OCI-LY1 (cell line): ENCODE results near the gene E2F1.

Source experiments
- EZH2 ChIP-seq: fragments of 200-600 bp; sonication (generic), shearing (Covaris generic); IDR thresholded peaks from 2 replicates; pipeline ENCODE4 v1.8.0; 2017; ENCODE audit warnings: borderline replicate concordance, mixed run types, mild to moderate bottlenecking, antibody characterized with exemption, low read length, moderate library complexity, mixed read lengths
- TF ChIP-seq, protein P1 (sequence below): fragments of 200-600 bp; sonication (generic), shearing (Covaris generic); IDR thresholded peaks from 2 replicates; pipeline ENCODE4 v1.5.1; 2017; ENCODE audit warnings: mild to moderate bottlenecking, antibody characterized with exemption, low read length, moderate library complexity, mixed read lengths

DNA sequence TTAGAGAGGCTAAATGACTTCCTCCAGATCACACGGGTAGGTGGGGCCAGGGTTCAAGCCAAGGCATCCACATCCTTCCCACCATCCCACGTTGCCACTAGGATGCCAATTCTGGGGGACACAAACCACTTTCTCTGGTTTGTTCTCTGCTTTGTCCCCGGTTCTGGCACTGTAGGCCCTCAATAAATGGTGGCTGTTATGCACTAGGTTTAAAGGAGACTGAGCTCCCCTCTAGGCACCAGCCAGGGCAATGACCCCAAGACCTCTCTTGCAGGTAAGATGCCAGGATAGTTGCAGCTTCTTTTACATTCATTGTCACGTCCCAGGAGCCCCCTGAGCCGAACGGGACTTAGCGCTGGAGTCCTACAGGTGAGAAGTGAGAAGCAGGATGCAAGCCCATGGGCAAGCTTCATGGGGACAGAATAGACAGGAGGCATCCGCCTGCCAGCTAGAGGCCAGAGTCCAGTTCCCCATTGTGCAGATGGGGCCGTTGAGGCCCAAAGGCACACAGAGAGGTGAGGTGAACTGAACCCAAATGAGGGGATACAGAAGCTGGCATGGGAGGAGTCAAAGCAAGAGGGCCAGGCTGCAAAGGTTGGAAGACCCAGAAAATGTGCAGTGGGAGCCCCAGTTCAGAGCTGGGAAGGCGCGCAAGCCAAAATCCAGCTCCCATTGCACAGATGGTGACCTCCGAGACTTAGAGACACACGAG is 33.2 kb upstream of the E2F1 start:
- no peak for TF ChIP-seq EZH2
- TF ChIP-seq, protein P1, sequence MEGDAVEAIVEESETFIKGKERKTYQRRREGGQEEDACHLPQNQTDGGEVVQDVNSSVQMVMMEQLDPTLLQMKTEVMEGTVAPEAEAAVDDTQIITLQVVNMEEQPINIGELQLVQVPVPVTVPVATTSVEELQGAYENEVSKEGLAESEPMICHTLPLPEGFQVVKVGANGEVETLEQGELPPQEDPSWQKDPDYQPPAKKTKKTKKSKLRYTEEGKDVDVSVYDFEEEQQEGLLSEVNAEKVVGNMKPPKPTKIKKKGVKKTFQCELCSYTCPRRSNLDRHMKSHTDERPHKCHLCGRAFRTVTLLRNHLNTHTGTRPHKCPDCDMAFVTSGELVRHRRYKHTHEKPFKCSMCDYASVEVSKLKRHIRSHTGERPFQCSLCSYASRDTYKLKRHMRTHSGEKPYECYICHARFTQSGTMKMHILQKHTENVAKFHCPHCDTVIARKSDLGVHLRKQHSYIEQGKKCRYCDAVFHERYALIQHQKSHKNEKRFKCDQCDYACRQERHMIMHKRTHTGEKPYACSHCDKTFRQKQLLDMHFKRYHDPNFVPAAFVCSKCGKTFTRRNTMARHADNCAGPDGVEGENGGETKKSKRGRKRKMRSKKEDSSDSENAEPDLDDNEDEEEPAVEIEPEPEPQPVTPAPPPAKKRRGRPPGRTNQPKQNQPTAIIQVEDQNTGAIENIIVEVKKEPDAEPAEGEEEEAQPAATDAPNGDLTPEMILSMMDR: no peak
